NCI-H69 (cell line): Measurements from ENCODE around the gene EFNA1.
"Not testable (repeated sequence)": the region's sequence is repeated elsewhere in the genome, so short reads cannot be mapped to it uniquely, and the experiment has no call there.

ENCODE experiments used
- DNase-seq: peaks from one replicate; lab custom pipeline; 2025; lab: John Stamatoyannopoulos, UW

Gene EFNA1

DNA sequence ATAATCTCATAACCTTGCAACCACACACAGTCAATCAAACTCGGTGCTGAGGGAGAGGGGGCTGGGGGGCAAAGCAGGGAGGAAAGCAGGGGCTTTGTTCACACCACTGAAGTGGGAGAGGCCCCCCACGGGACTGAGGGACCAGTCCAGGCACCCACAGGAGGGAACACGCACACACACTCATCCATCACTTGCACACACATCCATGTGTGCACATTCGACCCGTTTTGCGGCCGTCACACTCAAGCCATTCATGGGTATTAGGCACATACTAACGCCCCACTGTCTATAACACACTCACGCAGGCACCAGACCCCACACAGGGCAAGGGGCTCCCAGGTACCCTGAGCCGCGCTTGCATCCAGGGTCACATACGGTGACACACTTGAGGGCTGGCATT, 35.0 kb upstream of the EFNA1 start:
- DNase-seq = no peak

DNA sequence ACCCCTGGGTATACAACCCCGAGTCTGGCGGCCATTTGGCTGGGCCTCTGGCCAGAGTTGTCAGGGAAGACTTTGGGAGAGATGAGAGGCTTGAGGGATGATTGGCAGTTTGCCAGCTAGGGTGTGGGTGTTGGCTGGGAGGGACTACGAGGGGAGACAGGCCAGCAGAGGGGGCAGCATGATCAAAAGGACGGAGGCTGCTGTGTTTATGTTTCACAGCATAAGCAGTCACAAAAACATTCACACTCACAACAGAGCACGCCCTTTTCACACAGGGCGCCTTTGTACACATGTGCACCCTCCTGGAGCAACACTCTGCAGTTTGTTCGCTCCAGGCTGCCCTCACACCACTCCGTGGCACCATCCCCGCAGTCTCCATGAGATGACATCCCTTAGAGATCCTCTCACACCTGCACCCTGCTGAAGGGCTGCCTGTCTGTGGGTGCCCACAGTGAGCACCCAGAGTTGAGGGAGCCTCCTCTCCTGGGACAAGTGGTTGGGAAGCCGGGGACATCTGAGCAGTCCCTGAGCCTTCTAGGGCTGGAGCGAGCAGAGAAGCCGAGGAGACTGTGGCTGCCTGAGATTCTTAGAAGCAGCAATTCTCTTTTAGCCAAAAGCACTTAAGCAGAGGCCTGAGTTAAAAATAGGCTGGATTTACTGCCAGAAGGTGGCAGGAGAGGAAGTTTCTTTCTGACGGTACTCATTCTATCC, 33.6 kb upstream of the EFNA1 start:
- DNase-seq = peak; percentile 91

DNA sequence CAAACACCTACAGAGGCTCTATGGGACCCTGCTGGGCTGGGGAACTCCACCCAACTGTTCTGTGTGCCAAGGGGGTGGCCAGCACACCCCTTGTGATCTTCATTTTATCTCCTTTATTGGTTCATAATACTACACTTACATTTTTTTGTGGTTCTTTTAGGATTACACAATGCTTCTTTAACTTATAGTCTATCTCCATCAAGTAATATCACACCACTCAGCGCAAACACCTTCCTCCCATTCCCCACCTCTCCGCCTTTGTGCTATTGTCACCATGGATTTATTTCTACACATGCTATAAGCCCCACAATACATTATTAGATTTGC, 33.1 kb upstream of the EFNA1 start:
- no peak for DNase-seq

DNA sequence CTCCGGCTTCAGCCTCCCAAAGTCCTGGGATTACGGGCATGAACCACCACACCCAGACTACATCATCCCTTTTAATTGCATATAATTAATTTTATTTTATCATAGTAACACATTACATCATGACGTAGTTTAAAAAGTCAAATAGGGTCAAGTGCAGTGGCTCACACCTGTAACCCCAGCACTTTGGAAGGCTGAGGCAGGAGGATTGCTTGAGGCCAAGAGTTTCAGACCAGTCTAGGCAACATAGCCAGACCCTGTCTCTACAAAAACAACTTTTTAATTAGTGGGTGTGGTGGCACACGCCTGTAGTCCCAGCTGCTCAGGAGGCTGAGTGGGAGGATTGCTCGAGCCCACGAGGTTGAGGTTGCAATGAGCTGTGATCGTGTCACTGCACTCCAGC, 28.3 kb upstream of the EFNA1 start:
- DNase-seq = no peak

DNA sequence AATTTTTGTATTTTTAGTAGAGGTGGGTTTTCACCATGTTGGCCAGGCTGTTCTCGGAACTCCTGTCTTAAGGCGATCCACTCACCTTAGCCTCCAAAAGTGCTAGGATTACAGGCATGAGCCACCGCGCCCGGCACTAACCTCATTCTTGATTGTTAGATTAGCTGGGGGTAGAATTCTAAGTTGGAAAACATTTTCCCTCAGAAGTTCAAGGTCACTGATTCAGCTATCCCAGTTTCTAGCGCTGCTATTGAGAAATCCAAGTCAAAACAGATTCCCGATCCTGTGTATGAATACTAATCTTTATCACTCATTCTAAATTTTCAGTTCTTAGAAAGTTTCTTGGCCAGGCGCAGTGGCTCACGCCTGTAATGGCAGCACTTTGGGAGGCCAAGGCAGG, 24.4 kb upstream of the EFNA1 start:
- no peak for DNase-seq

DNA sequence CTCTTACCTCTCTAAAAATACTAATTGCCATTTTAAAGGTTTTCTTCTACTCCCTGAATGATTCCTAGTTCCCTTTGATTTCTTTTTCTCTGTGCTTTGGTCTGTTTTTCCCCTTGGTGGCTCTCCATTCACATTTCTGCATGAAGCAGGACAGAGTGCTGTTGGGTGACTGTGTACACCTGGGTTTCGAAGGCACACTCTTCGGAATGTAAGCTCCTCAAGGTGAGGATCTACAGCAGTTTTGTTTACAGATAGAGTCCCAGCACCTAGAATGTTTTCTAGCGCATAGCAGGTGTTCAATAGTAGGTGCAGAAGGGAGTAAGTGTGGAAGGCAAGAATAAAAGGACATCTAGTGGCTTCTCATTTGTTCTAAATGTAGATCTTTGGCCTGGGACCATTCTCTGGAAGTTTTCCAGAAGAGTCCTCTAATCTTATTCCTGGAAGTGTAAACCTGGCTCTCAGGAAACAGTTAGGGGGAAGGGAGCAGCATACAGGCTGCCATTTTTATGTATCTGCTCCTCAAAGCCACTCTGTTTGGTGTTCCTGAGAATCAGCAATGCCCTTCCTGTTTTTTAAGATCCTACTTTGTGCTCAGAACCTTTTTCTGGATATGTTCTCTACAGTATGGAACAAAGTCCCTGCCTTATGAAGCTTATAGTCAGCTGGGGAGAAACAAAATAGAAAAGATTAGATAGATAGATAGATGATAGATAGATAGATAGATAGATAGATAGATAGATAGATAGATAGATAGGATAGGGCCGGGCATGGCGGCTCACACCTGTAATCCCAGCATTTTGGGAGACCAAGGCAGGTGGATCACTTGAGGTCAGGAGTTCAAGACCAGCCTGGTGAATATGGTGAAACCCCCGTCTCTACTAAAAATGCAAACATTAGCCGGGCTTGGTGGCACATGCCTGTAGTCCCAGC, 22.8 kb upstream of the EFNA1 start:
- no peak for DNase-seq

DNA sequence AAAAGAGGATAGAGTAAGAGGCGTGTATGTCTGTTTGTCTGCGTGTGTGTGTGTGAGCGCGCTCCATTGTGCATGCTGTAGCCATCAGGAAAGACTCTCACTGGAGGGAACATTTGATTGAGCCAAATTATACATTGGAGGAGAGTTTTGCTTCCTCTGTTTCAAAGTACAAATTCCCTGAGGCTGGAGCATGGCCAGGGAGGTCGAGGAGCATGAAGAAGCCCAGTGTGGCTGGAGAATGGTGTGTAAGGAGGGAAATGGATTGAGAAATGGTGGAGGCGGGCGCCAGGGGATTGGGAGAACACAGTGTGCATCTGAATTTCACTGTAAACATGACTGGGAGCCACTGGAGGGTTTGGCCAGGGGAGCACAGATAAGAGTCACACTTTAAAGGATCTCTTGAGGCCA, 22.1 kb upstream of the EFNA1 start:
- no peak for DNase-seq

DNA sequence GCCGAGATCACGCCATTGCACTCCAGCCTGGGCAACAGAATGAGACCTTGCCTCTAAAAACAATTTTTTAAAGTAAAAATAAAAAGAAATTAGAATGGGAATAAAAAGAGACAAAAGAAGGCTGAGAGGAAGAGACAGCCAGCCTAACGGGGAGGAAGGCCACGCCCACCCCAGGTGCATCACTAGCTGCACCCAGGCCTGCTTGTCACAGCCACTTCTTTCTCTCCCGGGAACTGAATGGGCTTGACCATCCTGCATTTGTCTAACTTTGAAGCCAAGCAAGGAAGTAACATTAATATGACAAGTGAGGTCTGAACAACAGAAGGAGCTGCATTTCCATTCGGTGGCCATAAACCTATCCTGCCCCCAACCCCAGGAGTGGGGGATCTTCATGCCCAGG, 20.8 kb upstream of the EFNA1 start:
- no peak for DNase-seq

DNA sequence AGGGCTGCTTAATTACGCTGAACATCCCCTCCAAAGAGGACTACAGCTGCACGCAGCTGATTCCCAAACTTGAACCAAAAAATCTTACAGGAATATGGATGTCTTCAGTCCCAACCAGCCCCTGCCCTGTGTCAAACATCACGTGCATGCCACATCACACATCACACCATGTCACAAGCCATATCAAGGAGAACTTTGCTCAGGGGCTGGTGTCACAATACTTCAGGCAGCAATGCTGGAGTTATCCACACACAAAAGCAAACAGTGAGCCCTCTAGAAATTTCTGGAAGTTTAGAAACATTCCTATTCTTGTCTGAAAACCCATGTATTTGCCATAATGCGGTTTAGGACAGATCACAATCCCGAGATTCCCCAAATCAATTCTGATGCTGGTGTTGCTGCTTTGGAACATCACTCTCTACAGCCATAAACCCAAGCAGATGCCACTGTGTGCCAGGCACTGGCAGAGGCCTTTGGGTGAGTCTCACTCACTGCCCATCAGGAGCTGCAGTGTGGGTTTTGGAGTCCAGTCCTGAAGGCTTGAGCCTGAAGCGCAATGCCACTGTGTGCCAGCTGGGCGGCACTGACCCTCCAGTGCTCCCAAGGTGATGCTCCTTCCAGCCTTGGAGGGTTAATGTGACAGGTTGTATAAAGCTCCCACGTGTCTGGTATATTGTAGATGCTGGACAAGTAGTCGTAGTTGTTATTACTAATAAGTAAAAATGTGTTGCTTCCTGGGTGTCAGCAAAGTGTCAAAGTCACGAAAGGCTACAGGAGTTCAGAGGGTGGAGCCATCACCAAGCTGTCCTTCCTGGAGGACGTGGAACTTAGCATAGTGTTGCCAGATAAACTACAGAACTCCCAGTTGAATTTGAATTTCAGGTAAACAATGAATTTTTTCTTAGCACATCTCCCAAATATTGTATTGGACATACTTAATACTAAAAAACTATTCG, 20.1 kb upstream of the EFNA1 start:
- no peak for DNase-seq

DNA sequence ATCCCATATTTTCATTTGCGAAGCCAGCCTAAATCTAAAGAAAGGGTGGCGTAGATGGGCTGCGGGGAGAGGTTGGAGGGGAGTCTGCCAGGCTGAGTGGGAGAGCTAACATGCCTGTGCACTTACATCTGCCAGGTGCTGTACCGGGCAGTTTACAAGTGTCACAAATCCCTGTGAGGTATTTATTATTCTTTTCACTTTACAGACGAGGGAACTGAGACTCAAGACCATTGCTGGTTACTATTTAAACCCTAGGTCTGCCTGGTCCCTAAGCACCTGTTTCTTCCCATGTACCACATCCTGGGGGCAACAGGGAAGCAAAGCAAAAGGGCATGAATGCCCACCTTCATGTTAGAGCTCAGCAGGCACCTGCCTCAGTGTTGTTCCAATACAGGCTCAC, 19.4 kb upstream of the EFNA1 start:
- no peak for DNase-seq

DNA sequence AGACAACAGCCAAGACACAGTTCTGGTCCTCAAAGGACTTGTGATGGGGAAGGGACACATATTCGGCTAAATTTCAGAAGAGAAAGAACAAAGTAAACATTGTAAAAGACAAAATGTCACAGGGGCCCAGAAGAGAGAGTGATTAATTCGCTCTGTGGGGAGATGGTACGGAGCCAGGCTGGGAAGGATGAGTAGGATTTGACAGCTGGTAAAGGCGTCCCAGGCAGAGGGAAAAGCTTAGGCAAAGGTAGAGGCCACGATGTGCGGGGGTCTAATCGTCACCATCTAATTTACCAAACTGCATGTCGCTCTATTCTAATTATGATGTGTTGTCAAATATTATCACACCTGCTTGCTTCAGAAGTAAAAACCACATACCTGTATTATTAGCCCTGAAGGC, 17.3 kb upstream of the EFNA1 start:
- DNase-seq = no peak

DNA sequence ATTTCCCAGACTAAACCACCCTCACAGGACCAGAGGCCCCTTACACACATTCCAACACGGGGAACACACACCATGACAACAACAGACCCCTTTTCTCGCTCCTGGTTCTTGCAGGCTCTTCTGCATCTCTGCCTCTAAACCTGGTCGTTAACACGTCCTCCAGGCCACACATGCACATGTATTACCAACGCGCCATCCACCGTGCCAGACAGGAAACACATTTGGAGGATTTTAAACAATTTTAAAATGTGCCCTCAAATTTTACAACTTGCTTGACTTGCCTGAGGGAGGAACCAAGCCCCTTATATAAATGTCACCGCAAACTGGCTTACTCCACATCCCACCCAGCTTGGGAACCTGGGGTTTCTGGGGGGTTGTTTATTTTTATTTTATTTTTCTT, 16.9 kb upstream of the EFNA1 start:
- no peak for DNase-seq

DNA sequence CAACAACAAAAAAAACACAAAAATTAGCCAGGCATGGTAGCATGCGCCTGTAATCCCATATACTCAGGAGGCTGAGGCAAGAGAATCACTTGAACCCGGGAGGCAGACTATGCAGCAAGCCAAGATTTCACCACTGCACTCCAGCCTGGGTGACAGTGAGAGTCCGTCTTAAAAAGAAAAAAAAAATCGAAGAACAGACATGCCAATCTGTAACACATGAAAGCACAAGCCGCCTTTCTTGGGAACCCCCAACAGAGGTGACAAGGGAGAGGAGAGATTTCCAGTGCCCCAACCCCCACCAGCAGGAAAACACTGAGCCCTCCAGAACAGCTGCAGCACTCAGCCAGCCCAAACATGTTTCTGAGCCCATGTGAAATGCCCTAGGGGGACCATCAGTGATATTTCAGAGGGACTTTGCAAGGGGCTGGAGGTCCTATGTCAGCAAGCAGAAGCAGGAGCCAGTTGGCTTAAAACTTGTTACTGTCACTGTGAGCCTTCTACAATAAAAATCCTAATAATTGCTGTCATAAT, 14.2 kb upstream of the EFNA1 start:
- peak; percentile 43 for DNase-seq

DNA sequence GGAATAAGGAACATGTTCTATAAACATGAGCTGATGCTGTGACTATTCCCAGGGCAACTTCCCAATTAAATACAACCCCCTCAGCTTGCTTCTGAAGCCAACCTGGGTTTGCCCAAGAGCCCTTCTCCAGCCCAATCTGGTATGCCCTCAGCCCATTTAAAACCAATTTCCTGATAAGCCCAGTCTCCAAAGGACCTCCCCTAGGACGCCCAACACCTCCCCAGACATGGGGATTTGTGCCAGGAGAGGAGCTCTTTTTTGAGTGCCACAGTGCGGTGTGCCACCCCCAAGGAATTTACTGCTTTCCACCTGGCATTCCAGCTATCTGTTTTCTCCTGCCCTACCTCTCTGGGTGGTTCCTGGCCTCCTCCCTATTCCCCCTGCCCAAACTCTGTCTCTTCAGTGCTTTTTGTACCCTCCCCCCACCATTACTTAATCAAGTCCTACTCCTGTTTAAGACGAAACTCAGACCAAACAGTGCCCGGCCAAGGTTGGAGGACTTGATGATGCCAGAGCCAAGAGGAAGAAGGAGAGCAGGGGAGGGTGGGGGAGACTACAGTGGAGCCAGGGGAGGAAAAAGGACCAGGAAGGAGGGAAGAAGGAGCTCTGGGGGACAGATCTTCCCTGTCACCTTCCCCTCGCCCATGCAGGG, 11.4 kb upstream of the EFNA1 start:
- DNase-seq = no peak

DNA sequence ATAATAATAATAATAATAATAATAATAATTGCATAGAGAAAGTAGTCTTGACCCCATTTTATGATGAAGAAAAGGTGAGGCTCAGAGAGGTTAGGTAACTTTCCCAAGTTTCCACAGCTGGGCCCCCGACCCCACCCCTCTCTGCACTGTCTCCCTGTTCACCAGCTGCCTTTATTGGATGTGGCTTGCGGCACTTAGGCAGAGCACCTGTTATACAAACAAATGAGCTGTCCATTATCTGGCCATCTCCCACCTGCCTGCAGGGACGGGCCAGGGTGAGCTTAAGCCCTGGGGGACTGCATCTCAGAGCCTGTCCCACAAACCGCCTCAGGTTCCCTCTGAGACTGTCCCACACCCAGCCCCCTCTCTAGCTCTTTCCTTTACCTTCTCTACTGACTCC, 10.1 kb upstream of the EFNA1 start:
- peak; percentile 70 for DNase-seq

DNA sequence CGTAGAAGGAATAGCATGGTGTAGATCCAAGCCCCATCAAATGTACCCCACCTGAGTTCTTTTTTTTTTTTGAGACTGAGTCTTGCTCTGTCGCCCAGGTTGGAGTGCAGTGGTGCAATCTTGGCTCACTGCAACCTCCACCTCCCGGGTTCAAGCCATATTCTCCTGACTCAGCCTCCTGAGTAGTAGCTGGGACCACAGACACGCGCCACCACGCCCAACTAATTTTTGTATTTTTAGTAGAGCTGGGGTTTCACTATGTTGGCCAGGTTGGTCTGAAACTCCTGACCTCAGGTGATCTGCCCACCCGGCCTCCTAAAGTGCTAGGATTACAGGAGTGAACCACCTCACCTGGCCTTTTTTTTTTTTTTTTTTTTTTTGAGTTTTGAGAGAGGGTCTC, 9.6 kb upstream of the EFNA1 start:
- DNase-seq = not testable (repeated sequence)

DNA sequence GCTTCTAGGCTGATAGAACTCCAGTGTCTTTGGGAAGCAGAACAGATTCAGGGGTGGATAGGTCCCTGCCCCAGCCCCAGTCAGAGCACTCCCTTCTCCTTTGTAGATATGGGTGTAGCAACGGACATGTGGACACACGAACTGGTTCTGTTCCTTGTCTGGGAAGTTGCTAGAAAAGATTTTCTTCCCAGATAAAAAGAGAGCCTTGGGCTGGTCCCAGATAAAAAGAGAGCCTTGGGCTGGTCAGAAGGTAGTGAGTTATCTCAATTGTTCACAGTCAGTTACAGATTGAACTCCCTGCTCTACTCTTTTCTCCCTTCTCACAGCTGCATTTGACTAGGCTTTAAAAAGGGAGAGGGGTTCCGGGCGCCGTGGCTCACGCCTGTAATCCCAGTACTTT, 7.4 kb upstream of the EFNA1 start:
- DNase-seq = no peak

DNA sequence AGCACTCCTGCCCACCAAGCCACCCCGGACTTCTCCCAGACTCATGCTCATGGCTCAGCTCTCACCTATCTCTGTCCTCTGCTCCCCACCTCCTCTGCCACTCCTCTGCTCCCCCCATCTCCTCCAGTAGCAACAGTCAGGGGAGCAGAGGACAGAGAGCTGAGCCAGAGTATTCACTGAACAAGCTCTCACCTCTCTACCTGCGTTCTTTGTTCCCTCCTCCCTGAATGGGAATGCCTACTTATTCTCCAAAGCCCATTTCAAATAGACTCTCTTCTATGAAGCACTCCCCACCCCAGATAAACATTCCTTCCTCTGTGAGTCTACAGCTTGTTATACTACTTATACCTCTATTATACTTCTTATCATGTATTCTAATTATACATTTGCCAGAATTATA, 6.4 kb upstream of the EFNA1 start:
- DNase-seq = no peak

DNA sequence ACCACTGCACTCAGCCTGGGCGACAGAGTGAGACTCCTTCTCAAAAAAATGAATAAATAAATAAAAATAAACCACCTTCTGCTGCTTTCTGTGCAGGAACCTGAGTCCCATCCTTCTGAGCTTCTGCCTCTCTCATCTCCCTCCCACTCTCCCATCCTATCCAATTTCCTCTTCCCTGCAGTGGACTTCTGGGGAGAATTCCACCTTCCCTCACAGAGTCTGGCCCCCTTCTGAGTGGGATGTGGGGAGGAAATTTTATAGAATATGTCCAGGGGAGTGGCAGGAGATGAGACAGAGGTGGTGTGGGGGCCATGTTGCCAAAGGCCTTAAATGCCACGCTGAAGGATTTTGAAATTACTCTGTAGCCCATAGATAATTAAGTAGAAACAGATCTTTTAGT, 5.4 kb upstream of the EFNA1 start:
- no peak for DNase-seq

DNA sequence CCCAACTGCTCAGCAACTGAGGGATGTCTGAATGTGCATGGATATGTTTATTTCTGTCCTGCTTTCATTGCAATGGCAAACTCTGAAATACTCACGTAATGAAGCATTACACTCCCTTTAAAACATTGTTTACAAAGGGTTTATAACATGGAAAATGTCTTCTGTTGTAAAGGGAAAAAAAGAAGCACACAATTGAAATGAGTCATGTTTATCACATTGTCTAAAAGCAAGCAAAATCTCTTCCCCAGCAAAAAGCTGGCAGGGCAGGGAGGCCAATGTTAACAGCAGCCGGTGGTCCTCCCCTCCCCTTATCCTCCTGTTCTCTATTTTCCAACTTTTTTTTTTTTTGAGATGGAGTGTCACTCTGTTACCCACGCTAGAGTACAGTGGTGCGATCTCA, 3.9 kb upstream of the EFNA1 start:
- DNase-seq = no peak
